PC-9 (cell line): ENCODE measurements around the gene STAB1.

Experiments used
- EZH2 ChIP-seq: fragments of 200-600 bp; sonication (generic); IDR thresholded peaks from 2 replicates; pipeline ENCODE4 v1.8.0; 2017; ENCODE audit warnings: antibody characterized with exemption, low read depth
- TF ChIP-seq, protein P1 (sequence below): fragments of 200-600 bp; sonication (generic); conservative IDR thresholded peaks from 2 replicates; pipeline ENCODE4 v1.6.1; 2017; ENCODE audit warnings: mixed run types, antibody characterized with exemption, mild to moderate bottlenecking, moderate library complexity

DNA sequence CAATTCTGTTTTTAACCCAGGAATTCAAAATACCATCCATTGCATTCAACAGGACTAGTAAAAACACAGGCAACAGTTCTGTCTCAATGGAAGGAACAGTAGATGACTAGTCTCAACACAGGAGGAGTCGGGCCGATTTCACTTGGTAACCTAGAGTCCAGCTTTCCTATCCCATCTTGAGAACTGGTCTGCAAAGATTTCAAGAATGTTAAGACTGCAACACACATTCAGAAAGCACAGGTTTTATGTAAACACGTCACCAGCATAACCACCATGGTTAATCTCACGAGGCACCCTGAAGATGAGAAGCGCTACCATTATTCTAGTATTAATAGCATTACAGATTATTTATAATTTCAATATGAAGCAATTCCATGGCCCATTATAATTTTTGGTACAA, 63.3 kb downstream of the STAB1 start:
- no peak for TF ChIP-seq EZH2
- TF ChIP-seq, protein P1, sequence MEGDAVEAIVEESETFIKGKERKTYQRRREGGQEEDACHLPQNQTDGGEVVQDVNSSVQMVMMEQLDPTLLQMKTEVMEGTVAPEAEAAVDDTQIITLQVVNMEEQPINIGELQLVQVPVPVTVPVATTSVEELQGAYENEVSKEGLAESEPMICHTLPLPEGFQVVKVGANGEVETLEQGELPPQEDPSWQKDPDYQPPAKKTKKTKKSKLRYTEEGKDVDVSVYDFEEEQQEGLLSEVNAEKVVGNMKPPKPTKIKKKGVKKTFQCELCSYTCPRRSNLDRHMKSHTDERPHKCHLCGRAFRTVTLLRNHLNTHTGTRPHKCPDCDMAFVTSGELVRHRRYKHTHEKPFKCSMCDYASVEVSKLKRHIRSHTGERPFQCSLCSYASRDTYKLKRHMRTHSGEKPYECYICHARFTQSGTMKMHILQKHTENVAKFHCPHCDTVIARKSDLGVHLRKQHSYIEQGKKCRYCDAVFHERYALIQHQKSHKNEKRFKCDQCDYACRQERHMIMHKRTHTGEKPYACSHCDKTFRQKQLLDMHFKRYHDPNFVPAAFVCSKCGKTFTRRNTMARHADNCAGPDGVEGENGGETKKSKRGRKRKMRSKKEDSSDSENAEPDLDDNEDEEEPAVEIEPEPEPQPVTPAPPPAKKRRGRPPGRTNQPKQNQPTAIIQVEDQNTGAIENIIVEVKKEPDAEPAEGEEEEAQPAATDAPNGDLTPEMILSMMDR: no peak
